ENCODE measurements around the gene LYSET.
A peak's percentile ranks its signal among the peaks of the same experiment; 100 is the strongest.
"Not testable (repeated sequence)": the region's sequence is repeated elsewhere in the genome, so short reads cannot be mapped to it uniquely, and the experiment has no call there.

LYSET gene, protein sequence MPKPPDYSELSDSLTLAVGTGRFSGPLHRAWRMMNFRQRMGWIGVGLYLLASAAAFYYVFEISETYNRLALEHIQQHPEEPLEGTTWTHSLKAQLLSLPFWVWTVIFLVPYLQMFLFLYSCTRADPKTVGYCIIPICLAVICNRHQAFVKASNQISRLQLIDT

DNA sequence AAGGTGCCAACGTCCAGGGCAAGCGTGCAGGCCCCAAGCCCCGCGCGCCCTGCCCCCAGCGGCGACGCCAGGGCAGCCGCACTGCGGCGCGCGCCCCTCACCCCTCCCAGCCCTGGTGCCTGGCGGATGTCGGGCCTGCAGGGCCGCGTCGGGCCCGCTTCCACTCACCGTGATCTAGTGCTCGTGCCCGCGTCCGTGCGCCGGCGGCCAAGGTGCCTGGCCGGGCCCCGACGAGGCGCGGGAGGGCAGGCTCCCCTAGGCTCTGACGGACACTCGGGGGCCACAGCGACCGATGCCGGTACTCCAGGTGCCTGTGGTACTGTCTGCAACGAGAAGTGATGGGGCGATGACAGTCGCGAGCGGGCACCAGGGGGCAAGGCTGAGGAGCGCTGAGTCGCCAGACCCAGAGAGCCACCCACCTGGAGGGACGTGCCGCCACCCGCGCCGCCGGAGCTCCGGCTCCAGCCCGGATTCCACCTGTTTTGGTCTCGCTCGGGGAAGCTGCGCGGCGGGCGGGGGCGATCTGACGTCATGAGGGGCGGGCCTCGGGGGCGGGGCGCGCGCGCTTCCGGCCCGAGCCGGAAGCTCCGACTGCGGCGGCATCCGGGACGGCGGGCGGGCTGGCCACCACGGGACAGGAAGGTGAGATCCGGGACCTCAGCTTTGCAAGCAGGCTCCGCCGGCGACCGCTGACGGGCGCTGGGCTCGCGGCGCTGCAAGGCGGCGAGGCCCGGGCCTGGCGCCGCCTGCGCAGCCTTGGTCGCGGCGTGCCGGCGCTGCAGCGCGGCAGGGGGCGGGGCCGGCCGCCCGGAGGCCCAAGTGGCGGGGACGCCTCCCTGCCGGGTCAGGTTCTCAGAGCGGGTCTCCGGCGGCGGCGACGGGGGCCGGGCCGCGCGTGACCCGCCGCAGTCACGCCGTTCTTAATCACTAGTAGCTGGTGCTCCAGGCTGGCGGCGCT, at the start of gene LYSET, which contains the start of gene MOAP1:
Gene LYSET, plus strand, starts transcription at position 927 of the 958 bp plus-strand sequence. CDS start 89 bp downstream, outside the sequence.
Gene MOAP1, minus strand, starts transcription at position 507 of the 958 bp plus-strand sequence. CDS start 655 bp downstream, outside the sequence.
- peak; percentile 93 for DNase-seq

DNA sequence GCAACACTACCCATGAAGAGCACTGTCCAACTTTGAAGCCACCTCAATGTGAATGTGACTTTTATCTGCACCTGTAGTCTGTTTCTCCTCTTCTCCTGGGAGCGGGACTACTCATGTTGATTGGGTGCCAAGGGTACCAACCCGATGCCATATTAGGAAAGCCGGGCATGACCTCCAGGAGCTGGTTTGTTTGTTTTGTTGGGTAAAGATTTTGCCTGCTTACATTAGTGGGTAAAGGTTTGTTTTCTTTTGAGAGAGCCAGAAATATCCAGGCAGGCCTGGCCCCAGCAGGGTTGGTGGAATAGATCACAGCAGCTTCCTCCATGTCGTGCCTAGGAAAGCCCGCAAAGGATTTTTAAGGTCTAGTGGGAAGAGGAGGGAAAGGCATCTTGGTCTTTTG, 49.7 kb upstream of the LYSET start:
- no peak for DNase-seq

DNA sequence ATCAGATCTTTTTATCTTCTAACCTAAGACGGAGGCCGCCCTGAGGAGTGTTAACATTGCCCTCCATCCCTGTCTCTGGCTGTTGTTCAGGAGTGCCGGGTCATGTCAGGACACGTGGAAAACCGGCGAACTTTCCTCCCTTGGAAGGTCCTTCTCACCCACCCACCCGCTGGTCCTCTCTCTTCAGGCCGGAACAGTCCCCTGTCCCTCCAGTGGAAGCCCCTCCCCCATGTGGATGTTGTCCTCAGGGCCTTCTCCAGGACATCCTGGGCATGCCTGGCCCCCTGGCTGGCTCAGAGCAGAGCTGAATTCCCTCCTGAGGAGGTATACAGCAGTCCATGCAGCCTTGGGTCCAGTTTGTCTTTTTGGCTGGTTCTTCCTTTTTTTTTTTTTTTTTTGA, 49.1 kb upstream of the LYSET start:
- DNase-seq = no peak

DNA sequence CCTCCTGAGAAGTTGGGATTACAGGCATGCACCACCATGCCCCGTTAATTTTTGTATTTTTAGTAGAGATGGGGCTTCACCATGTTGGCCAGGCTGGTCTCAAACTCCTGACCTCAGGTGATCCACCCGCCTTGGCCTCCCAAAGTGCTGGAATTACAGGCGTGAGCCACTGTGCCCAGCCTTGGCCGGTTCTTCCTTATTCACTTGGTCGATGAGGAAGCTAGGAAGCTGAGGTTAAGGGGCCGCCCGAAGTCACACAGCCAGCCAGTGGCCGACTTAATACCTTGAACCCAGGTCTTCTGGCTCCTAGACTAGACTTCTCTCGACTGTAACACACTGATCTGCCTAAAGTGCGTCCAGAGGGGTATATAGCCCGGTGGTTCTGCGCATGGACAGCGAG, 48.6 kb upstream of the LYSET start:
- DNase-seq = not testable (repeated sequence)

DNA sequence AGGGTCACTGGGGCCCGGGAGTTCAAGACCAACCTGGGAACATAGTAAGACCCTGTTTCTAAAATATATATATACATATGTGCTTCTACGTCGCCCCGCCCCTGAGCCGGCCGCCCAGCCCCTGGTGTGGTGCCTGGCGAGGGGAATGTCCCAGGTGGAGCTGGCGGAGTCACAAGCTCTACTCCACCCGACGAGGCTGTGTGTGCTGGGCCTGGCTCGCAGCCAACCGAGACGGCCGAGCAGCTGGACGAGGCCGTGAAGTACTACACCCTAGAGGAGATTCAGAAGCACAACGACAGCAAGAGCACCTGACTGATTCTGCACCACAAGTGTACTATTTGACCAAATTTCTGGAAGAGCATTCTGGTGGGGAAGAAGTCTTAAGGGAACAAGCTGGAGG, 47.3 kb upstream of the LYSET start:
- DNase-seq = no peak

DNA sequence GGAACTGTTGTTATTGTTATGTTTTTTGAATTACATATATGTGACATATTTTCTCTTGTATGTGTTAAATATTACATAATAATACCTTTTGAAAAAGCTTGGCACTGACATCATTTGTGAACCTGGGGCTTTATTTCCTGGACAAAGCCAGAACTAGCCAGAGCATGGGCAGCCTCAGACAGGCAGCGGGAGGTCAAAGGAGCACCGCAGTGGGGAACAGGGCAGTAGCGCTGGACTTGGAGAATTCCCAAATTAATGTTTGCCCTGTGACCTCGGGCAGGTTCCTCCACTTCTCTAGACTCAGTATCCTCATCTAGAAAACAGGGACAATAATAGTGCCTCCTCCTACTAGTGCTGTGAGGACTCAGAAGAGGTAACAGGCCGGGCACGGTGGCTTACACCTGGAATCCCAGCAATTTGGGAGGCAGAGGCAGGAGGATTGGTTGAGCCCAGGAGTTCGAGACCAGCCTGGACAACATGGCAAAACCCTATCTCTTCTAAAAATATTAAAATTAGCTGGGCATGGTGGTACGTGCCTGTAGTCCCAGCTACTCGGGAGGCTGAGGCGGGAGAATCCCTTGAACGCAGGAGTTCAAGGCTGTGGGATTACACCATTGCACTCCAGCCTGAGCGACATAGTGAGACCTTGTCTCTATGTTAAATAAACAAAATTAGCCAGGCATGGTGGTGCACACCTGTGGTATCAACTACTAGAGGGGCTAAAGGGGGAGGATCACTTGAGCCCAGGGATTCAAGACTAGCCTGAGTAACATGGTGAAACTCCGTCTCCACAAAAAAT, 42.1 kb upstream of the LYSET start:
- DNase-seq = no peak

DNA sequence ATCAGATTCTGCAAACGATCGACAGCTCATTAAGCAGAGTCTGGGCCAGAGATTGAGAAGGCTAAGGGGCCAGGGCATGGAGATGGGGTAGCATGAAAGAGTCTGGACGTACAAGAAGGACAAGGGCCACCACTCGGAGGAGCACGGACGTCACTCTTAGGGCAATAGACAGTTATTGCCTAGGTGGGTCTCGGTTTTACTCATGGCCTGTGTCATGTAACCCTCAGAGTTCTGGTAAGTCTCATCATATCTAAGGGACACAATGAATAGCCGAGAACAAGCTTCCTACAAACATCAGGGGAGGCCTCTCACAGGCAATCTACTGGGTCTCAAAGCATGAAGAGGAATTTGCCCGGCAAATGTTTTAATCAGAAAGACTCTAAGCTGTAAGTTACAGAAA, 39.0 kb upstream of the LYSET start:
- DNase-seq = no peak

DNA sequence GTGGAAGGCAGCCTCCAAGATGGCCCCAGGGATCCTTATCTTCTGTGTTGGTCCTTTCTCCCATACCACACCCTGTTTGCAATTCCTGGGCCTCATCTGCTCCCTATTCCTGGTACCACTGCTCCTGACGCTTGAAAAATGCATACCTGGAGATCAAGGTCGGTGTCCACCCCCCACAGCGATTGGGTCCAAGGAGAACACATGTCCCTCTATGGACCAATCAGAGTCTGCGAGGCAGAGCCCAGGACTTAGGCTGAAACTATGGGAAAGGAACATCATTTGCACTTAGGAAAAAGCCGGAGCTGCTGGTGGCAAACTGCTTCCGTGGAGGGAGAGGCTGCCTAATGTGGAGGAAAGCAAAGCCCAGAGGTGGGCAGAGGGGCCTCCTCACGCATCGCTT, 36.1 kb upstream of the LYSET start:
- DNase-seq = no peak

DNA sequence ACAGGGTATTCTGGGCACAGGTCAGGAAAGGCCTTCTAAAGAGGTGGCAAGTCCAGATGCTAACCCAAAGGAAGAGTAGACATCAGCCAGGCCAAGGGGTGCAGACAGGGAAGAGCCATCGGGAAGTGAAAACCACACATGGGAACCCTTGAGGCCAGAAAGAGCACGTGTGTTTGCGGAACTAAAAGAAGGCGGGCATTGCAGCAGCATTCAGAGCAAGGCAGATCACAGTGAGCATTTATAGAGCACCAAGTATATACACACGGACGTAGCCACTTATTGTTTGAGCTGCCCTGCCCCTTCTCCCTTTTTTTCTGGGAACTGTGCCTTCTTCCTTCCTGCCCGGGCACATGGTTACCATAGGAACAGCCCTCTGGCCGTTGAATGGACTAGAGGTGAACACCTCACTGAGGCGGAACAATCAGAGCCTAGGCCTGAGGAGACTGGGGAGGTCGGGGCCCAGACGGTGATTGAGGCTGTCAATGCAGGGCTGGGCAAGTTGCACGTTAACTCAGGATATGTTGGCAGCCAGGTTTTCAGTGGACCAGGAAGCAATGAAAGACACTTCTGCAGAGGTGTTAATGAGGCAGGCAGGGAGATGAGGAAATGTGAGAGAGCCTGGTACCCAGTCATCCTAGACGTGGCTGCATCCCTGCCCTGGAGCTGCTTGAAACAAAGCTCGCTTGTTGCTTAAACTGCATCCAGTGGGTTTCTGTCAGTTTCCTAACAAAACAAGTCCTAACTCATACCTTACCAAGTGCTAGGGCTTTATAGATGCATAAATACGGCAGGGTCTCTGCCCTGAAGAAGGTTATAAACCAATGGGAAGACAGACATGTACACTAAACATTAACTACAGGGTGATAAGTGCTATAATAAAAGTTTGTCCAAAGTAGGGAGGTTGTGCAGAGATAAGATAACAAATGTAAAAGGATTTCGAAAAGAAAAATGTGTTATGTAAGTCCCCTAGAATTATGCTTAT, 34.6 kb upstream of the LYSET start:
- DNase-seq = no peak

DNA sequence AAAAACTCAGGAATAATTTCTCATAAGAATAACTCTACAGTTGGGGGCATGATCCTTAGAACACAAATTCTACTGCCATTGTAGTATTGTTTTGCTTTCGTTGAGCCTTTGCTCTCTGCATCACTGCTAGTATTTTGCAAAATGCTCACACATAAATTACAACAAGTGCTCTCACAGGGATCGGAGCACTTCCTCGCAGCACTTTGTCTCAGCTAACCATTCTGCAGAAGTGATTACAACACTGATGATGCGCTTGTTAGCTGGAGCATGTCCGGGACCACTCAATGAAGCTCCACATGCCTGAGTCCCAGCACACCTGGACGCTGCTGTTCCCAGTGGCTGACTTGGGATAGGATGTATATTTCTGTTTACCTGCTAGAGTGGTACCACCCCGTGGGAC, 32.0 kb upstream of the LYSET start:
- DNase-seq = no peak

DNA sequence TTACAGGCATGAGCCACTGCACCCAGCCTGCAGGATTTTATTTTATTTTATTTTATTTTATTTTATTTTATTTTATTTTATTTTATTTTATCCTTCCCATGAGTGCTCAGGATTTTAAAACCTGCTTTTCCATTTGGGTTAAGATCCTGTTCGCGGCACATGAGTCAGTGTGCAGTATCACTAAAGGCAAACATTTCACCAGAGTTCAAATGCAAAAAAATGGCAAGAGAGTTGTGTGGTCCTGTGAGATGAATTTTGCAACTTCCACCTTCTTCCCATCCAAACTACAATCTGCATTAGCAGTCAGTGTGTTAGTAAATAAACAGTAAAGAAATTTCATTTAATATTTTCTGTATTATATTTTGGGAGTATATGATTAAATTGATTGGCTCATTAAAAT, 29.4 kb upstream of the LYSET start:
- no peak for DNase-seq

DNA sequence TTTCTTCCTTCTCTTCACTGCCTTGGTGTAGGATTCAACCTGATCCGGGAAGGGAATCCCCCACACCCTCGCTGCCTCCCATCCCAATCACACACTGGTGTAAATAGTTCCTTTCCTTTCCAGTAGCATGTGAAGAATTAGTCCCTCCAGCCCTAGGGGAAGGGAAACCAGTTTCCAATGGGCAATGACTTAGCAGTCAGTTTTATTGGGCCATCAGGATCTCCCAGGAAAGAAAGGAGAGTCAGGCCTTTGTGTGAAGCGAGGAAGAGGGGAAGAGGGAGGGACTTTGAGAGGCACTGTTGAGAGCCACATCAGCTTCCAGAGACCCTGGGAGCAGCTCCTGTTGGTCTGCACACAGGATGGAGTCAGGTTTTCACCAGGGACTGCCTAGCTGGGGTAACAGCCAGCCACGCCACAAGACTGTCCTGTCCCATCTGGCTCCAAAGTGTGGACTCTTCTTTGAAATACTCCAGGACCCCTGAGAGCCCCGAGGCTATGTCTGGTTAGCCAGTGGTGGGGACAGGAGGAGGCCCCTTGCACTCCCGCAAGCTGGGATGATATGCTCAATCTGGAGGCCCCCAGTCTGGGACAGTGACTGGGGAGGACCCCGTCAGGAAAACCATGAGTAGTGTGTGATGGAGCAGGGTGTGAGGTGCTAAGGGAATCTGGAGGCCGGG, 28.3 kb upstream of the LYSET start:
- no peak for DNase-seq

DNA sequence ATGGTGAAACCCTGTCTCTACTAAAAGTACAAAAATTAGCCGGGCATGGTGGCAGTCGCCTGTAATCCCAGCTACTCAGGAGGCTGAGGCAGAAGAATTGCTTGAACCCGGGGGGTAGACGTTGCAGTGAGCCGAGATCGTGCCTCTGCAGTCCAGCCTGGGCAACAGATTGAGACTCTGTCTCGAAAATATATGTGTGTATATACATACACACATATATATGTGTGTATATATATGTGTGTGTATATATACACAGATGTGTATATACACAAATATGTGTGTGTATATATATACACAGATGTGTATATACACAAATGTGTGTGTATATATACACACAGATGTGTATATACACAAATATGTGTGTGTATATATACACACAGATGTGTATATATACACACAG, 26.8 kb upstream of the LYSET start:
- DNase-seq = not testable (repeated sequence)

DNA sequence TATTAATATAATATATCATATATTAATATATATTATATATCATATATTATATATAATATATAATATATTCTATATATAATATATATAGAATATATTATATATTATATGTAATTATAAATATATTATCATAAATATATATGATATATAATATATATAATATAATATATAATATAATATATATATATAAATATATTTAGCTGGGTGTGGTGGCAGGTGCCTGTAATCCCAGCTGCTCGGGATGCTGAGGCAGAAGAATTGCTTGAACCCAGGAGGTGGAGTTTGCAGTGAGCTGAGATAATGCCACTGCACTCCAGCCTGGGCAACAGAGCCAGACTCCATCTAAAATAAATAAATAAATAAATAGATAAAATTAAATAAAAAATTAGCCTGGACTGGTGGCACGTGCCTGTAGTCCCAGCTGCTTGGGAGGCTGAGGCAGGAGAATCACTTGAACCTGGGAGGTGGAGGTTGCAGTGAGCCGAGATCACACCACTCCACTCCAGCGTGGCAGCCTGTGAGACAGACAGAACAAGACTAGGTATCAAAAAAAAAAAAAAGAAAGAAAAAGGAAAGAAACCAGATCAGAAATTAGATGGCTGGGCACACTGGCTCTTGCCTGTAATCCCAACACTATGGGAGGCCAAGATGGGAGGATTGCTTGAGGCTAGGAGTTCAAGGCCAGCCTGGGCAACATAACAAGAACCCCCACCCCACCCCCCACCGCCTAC, 25.3 kb upstream of the LYSET start:
- not testable (repeated sequence) for DNase-seq

DNA sequence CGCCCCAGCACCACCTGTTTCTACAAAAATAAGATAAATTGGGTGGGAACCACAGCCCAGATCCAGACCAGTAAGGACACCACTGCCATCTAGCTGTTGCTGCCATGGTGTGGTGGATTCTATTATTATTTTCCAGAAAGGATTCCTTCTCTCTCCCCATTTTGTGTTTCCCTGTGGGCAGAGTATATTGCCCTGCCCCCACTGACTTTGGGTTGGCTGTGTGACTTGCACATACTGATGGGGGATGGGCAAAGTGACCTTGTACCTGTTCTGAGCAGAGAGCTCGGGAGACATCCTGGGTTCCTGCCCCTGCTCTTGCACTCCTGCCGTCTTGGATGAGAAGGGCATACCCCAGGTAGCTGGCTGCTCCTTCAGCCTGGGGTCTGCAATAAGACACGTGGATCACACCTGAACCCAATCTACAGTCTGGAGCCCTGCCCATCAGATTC, 24.7 kb upstream of the LYSET start:
- DNase-seq = no peak

DNA sequence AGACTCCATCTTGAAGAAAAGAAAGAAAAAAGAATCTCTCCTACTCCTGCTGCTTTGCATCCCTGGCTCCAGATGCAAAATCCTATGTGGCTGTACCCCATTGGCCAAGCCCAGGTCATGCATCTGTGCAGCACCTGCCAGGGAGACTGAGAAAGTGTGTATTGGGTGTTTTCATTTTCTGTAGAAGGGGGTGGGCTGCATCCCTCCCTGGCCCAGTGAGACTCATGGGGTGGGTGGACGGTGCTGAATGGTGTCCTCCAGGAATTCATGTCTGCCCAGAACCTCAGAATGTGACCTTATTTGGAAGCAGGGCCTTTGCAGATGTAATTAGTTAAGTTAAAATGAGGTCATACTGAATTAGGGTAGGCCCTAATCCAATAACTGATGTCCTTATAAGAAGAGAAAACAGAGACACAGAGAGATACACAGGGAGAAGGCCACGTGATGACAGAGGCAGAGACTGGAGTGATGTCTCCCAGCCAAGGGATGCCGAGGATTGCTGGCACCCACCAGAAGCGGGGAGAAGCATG, 23.6 kb upstream of the LYSET start:
- no peak for DNase-seq

DNA sequence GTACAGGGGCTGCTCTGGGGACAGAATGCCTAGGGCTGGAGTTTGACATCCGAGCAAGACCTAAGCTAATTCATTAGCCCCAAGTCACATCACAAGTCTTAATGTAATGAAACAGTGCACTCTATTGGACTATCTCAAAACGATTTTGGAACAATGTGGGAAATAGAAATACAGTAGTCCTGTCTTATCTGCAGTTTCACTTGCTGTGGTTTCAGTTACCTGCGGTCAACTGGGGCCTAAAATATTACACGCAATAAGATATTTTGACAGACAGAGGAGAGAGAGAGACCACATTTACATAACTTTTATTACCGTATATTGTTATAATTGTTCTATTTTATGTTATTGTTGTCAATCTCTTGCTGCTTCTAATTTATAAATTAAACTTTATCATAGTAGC, 21.6 kb upstream of the LYSET start:
- DNase-seq = no peak

DNA sequence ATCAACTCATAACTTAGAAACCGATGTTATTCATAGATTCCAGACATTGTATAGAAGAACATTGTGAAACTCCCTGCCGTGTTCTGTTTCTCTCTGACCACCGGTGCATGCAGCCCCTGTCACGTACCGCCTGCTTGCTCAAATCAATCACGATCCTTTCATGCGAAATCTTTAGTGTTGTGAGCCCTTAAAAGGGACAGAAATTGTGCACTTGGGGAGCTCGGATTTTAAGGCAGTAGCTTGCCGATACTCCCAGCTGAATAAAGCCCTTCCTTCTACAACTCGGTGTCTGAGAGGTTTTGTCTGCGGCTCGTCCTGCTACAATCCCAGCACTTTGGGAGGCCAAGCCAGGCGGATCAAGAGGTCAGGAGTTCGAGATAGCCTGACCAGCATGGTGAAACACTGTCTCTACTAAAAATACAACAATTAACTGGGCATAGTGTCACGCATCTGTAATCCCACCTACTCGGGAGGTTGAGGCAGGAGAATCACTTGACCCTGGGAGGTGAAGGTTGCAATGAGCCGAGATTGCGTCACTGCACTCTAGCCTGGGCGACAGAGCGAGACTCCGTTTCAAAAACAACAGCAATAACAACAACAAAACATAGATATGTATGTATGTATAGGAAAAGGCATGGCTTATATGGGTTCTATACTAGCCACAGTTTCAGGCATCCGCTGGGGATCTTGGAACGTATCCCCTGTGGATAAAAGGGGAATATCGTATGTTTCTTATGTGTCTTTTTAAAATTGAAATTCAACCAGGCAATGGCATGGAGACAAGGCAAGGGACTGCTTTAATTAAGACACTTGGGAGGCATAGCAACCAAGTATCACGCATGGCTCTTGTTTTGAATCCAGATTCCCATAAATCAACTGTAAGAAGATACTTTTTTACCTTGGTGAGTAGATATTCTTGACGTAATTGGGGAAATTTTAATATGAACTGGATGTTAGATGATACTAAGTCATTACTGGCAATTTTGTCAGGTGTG, 19.5 kb upstream of the LYSET start:
- DNase-seq = not testable (repeated sequence)

DNA sequence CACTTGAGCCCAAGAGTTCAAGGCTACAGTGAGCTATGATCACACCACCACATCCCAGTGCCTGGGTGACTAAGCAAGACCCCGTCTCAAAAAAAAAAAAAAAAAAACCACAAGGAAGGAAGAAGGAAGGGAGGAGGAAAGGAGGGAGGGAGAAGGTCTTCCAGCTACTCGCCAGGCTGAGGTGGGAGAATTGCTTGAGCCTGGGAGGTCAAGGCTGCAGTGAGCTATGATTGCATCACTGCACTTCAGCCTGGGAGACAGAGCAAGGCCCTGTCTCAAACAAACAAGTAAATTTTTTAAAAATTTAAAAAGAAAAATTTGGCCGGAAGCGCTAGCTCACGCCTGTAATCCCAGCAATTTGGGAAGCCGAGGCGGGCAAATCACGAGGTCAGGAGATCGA, 16.5 kb upstream of the LYSET start:
- not testable (repeated sequence) for DNase-seq

All from NCI-H2171 (cell line).